ENCODE results near the gene INPP5A. TPM values are rescaled to one million over a fixed set of nuclear protein-coding genes. Genes with fewer than 3 reads are reported as not detected.
"Not testable (repeated sequence)": the region's sequence is repeated elsewhere in the genome, so short reads cannot be mapped to it uniquely, and the experiment has no call there.

The INPP5A gene, protein sequence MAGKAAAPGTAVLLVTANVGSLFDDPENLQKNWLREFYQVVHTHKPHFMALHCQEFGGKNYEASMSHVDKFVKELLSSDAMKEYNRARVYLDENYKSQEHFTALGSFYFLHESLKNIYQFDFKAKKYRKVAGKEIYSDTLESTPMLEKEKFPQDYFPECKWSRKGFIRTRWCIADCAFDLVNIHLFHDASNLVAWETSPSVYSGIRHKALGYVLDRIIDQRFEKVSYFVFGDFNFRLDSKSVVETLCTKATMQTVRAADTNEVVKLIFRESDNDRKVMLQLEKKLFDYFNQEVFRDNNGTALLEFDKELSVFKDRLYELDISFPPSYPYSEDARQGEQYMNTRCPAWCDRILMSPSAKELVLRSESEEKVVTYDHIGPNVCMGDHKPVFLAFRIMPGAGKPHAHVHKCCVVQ
- 45.2 TPM for total RNA-seq (ENCODE audit: unreplicated experiment)
- long read RNA-seq, partial matches to known transcripts, result 0 of 1 reads
- long read RNA-seq, other reads (novel, unspliced or antisense), result 1 of 1 reads

DNA sequence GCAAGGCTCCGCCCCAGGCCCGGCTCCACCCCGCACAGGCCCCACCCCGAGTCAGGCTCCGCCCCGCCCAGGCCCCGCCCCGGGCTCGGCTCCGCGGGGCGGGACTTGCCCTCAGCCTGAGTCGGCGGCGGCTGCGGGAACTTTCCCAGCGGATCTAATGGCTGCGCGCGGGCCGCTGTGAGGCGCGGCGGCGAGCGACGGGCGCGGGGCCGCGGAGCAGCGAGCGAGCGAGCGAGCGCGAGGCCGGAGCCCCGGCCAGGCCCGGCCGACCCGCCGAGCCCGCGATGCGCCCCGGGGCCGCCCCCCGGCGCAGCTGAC, at the start of gene INPP5A:
Gene INPP5A, plus strand, starts transcription at position 104 of the 318 bp plus-strand sequence. CDS start 310 bp downstream, outside the sequence.
- peaks cover 39% of the 10 kb centered on the region for H3K4me1 Mint-ChIP-seq (ENCODE audit: unreplicated experiment)
- H3K36me3 Mint-ChIP-seq (ENCODE audit: low read depth, unreplicated experiment), result no peaks in the 10 kb centered on the region
- H3K9me3 Mint-ChIP-seq (ENCODE audit: unreplicated experiment), result no peaks in the 10 kb centered on the region
- H3K27ac Mint-ChIP-seq (ENCODE audit: unreplicated experiment), result peak within 1 kb of the TSS; percentile 52
- no peak for DNase-seq (ENCODE audit: low spot score)
- TF ChIP-seq, protein P1, sequence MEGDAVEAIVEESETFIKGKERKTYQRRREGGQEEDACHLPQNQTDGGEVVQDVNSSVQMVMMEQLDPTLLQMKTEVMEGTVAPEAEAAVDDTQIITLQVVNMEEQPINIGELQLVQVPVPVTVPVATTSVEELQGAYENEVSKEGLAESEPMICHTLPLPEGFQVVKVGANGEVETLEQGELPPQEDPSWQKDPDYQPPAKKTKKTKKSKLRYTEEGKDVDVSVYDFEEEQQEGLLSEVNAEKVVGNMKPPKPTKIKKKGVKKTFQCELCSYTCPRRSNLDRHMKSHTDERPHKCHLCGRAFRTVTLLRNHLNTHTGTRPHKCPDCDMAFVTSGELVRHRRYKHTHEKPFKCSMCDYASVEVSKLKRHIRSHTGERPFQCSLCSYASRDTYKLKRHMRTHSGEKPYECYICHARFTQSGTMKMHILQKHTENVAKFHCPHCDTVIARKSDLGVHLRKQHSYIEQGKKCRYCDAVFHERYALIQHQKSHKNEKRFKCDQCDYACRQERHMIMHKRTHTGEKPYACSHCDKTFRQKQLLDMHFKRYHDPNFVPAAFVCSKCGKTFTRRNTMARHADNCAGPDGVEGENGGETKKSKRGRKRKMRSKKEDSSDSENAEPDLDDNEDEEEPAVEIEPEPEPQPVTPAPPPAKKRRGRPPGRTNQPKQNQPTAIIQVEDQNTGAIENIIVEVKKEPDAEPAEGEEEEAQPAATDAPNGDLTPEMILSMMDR (IDR thresholded peaks at IDR 0.05; ENCODE audit: unreplicated experiment), result no peak
- H3K27me3 Mint-ChIP-seq (ENCODE audit: unreplicated experiment), result peaks cover 10% of the 10 kb centered on the region
- H3K4me3 Mint-ChIP-seq (ENCODE audit: unreplicated experiment), result peak within 1 kb of the TSS; percentile 93

DNA sequence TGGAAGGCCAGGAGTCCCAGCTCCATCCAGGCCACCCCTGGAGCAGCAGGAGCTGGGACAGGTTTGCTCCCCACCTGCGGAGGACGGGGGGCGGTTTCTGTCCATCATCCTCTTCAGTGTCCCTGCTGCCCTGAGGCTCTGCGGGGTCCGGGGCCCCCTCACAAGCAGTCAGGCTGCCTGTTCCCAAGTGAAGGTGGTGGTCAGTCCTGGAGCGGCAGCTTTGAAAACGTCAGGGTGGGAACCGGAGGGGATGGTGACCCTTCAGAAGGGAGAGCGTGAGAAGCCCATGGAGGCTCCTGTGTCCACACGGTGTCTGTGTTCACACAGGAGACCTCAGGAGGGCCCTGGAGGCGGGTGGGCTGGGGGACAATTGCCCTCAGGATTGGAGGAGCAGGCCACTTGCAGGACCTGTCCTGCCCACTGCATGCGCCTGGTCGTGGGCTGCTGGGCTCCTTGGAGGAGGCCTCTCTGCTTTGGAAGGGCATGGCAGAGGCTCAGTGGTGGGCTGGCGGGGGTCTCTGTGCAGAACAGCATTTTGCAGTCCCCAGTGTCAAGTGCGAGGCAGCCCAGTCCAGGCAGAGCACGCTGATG, 49.3 kb upstream of the INPP5A start:
- Mint-ChIP-seq H3K27ac (ENCODE audit: unreplicated experiment) (no peak overlapping the region), H3K36me3 (ENCODE audit: low read depth, unreplicated experiment) (no peaks in the 10 kb centered on the region)

DNA sequence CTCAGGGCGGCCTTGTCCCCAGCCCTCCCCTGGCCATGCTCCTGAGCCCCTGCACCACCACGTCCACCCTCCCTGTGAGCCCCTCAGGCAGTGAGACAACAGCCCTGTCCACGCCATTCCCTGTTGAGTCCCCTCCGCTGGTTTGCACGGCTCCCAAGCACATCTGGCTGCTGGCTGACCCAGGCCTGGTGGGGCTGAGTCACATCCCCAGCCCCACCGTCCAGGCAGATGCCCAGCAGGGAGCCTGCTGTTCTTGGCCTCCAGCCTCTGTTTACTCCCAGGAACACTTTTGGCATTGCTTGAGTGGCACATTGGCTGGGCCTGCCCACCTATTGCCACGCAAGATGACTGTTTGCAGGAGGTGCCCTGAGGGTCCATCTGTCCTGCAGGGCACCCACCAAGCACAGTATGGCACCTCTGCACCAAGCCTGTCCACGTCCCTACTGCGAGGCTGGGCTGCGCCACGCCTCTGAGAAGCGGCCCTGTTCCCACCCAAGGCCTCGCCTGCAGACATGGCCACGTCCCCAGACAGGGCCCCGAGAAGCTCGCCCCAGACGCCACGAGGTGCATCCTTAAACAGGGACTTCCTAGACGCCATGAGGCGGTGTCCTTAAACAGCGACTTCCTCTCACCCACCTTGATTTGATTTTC, 48.4 kb upstream of the INPP5A start:
- Mint-ChIP-seq H3K4me3 (ENCODE audit: unreplicated experiment) (no peak overlapping the region), H3K9me3 (ENCODE audit: unreplicated experiment) (no peaks in the 10 kb centered on the region), H3K4me1 (ENCODE audit: unreplicated experiment) (no peaks in the 10 kb centered on the region), H3K27me3 (ENCODE audit: unreplicated experiment) (peaks cover 18% of the 10 kb centered on the region), H3K27ac (ENCODE audit: unreplicated experiment) (no peak overlapping the region), H3K36me3 (ENCODE audit: low read depth, unreplicated experiment) (no peaks in the 10 kb centered on the region)
- TF ChIP-seq, protein P1 (IDR thresholded peaks at IDR 0.05; ENCODE audit: unreplicated experiment), result no peak
- no peak for DNase-seq (ENCODE audit: low spot score)

More for the DNA sequence above, 49.3 kb upstream of the INPP5A start:
- no peak for DNase-seq (ENCODE audit: low spot score)
- Mint-ChIP-seq H3K9me3 (ENCODE audit: unreplicated experiment) (no peaks in the 10 kb centered on the region), H3K27me3 (ENCODE audit: unreplicated experiment) (peaks cover 16% of the 10 kb centered on the region), H3K4me3 (ENCODE audit: unreplicated experiment) (no peak overlapping the region), H3K4me1 (ENCODE audit: unreplicated experiment) (no peaks in the 10 kb centered on the region)
- TF ChIP-seq, protein P1 (IDR thresholded peaks at IDR 0.05; ENCODE audit: unreplicated experiment), result no peak

DNA sequence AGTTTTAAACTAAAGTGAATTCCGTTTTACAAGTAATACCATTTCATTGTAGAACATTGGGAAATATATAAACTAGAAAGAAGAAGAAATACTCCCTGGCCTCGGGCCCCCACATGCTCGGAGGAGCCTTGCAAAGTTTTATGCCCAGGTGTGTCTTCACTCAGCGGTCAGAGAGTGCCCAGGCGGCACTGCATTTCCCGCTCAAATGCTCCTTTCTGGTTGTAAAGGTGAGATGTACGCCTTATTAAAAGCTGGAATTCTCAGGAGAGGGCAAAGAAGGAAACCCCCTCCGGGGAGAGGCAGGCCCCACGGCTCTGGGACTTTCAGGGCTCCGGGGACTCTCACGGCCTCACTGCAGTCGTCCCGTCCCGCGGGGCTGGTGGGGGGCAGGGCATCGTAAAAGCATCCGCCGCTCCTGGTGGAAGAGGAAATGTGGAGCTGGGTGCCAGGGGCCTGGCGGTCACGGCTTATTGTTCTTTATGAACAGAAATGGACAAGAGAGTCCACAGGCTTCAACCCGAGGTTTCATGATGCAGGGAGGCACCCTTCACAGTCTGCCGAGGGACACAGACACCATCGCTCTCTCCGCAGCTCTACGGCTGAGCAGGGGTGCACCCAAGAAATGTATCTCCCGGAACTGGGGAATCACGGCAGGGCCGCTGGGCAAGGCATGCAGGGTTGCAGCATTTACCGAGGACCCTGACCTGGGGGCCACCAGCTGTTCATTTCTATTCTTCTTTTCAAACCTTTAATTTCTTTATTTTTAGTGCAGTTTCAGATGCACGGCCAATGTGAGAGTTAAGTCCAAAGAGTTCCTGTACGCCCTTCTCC, 47.7 kb upstream of the INPP5A start:
- H3K9me3 Mint-ChIP-seq (ENCODE audit: unreplicated experiment), result no peaks in the 10 kb centered on the region
- TF ChIP-seq, protein P1 (IDR thresholded peaks at IDR 0.05; ENCODE audit: unreplicated experiment), result no peak
- peaks cover 18% of the 10 kb centered on the region for H3K27me3 Mint-ChIP-seq (ENCODE audit: unreplicated experiment)

DNA sequence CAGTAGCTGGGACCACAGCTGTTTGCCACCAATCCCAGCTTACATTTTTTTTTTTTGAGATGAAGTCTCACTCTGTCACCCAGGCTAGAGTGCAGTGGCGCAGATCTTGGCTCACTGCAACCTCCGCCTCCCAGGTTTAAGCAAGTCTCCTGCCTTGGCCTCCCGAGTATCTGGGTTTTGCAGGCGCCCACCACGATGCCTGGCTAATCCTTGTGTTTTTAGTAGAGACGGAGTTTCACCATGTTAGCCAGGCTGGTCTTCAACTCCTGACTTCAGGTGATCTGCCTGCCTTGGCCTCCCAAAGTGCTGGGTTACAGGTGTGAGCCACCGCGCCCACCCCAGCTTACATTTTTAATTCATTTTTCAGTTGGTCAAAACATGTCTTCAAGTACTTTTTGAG, 46.1 kb upstream of the INPP5A start:
- H3K27ac Mint-ChIP-seq (ENCODE audit: unreplicated experiment); H3K4me1 Mint-ChIP-seq (ENCODE audit: unreplicated experiment): not testable (repeated sequence)

More for the DNA sequence above, 47.7 kb upstream of the INPP5A start:
- H3K4me1 Mint-ChIP-seq (ENCODE audit: unreplicated experiment), result no peaks in the 10 kb centered on the region
- H3K27ac Mint-ChIP-seq (ENCODE audit: unreplicated experiment), result no peak overlapping the region
- H3K4me3 Mint-ChIP-seq (ENCODE audit: unreplicated experiment), result no peak overlapping the region
- no peaks in the 10 kb centered on the region for H3K36me3 Mint-ChIP-seq (ENCODE audit: low read depth, unreplicated experiment)
- DNase-seq (ENCODE audit: low spot score), result no peak

More for the DNA sequence above, 46.1 kb upstream of the INPP5A start:
- not testable (repeated sequence) for DNase-seq (ENCODE audit: low spot score); H3K36me3 Mint-ChIP-seq (ENCODE audit: low read depth, unreplicated experiment); H3K9me3 Mint-ChIP-seq (ENCODE audit: unreplicated experiment); H3K4me3 Mint-ChIP-seq (ENCODE audit: unreplicated experiment)
- peaks cover 18% of the 10 kb centered on the region for H3K27me3 Mint-ChIP-seq (ENCODE audit: unreplicated experiment)

Data from endothelial cell (in vitro differentiated cells).